Smooth muscle cell of the brain vasculature (primary cell): ENCODE results near the gene COLGALT1.

Experiments used
- DNase-seq: peaks from one replicate; pipeline ENCODE4 v3.0.0-alpha.2; 2012; ENCODE audit warnings: low read depth, low spot score

COLGALT1 gene

GRCh38 chr19:17598953-17599352 is 43.5 kb downstream of the COLGALT1 start:
- DNase-seq, result no peak

- no peak for DNase-seq
Measured at GRCh38 chr19:17599780-17600179, 44.3 kb downstream of the COLGALT1 start.

- DNase-seq, result no peak
Measured at GRCh38 chr19:17601683-17602082, 46.2 kb downstream of the COLGALT1 start.

GRCh38 chr19:17602217-17602616 is 46.8 kb downstream of the COLGALT1 start:
- DNase-seq, result no peak

GRCh38 chr19:17602872-17603510 is 47.5 kb downstream of the COLGALT1 start:
- no peak for DNase-seq

GRCh38 chr19:17604372-17605025 is 49.0 kb downstream of the COLGALT1 start:
- DNase-seq, result no peak

- no peak for DNase-seq
Measured at GRCh38 chr19:17605117-17605516, 49.7 kb downstream of the COLGALT1 start.

- DNase-seq, result peak; percentile 36
Measured at GRCh38 chr19:17605761-17606589, 50.5 kb downstream of the COLGALT1 start.

GRCh38 chr19:17606590-17607185 is 51.2 kb downstream of the COLGALT1 start:
- DNase-seq, result no peak

GRCh38 chr19:17607936-17608335 is 52.5 kb downstream of the COLGALT1 start:
- DNase-seq, result no peak

GRCh38 chr19:17610384-17610783 is 54.9 kb downstream of the COLGALT1 start:
- DNase-seq, result no peak

GRCh38 chr19:17611462-17612244 is 56.2 kb downstream of the COLGALT1 start:
- no peak for DNase-seq

GRCh38 chr19:17614476-17614875 is 59.0 kb downstream of the COLGALT1 start:
- no peak for DNase-seq

GRCh38 chr19:17615889-17616685 is 60.6 kb downstream of the COLGALT1 start:
- DNase-seq, result no peak

- DNase-seq, result no peak
Measured at GRCh38 chr19:17616686-17616960, 61.2 kb downstream of the COLGALT1 start.

- no peak for DNase-seq
Measured at GRCh38 chr19:17616961-17617806, 61.7 kb downstream of the COLGALT1 start.

- DNase-seq, result no peak
Measured at GRCh38 chr19:17617807-17618192, 62.4 kb downstream of the COLGALT1 start.

- no peak for DNase-seq
Measured at GRCh38 chr19:17618281-17618903, 62.9 kb downstream of the COLGALT1 start.

GRCh38 chr19:17618936-17619335 is 63.5 kb downstream of the COLGALT1 start:
- no peak for DNase-seq
